ENCODE data around the gene SCNN1G.

- TF ChIP-seq ZFP3 (CRISPR knock-in tag; IDR thresholded peaks at IDR 0.05) (no peak), CSDC2 (CRISPR knock-in tag; IDR thresholded peaks at IDR 0.05) (no peak)
These were observed 52.6 kb downstream of the SCNN1G start for GRCh38 chr16:23235176-23235575.
